ENCODE data around the gene FAM78A.
"Not testable (repeated sequence)": the region's sequence is repeated elsewhere in the genome, so short reads cannot be mapped to it uniquely, and the experiment has no call there.

The FAM78A gene

DNA sequence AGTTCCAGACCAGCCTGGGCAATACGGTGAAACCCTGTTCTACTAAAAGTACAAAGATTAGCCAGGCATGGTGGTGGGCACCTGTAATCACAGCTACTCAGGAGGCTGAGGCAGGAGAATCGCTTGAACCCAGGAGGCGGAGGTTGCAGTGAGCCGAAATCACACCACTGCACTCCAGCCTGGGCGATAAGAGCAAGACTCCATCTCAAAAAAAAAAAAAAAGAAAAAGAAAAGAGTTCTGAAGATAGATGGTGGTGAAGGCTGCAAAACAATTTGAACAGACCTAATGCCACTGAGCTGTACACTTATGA lies 13.3 kb downstream of the FAM78A start:
- not testable (repeated sequence) for DNase-seq (ENCODE audit: low spot score)

GRCh38 chr9:131262327-131263032 lies 13.8 kb downstream of the FAM78A start:
- no peak for DNase-seq (ENCODE audit: low spot score)

- no peak for DNase-seq (ENCODE audit: low spot score)
Measured at GRCh38 chr9:131260751-131261452, 15.4 kb downstream of the FAM78A start.

DNA sequence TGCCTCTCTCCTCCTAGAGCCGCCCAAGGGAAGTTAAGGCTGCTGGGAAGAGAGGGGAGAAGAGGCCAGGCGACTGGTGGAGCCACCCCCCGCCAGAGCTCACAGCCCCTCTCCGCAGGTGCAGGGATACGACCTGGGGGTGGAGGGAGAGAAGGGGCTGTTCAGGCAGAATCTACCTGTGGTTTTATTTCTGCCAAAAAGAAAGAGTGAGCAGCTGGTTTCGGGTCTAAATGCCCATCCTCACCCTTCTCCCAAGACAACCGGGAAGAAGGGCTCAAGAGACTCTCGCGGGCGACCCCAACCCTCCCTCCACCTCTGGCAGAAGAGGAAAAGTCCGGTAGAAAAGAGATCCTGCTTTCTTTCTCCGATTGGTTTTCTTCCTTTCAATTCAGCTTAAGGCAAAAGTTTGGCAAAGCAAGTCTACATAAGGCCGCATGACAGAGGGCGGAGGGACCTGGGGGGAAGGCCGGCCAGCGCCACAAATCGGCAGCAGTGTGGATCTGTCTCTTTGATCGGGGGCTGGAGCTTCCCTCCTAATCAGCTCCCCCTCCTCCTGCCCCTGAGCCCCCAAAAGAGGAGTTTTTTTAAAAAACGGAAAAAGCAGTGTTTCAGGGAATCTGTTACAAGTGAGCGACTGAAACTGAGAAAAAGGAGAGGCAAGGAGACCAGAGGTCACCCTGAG lies 16.3 kb downstream of the FAM78A start:
- DNase-seq (ENCODE audit: low spot score): no peak

- DNase-seq (ENCODE audit: low spot score): no peak
Measured at GRCh38 chr9:131259432-131259898, 16.8 kb downstream of the FAM78A start.

GRCh38 chr9:131258698-131259431 lies 17.4 kb downstream of the FAM78A start:
- no peak for DNase-seq (ENCODE audit: low spot score)

DNA sequence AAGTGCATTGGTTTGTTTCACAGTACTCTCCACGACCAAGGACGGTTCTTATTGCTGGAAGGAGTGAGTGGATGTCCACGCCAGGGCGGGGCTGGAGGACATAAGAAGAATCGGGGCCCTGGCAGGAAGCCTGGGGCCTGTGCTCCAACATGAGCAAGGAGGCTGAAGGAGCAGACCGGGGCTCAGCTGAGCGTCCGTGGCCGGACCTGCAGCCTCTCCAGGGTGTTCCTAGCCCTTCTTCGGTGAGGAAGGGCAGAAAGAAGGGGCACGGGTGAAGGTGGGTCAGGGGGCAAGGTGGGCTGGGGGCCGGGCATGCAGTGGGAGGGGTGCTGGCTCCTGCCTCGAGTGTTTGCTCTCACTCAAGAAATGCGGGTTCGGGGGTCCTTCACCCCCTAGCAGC lies 18.1 kb downstream of the FAM78A start:
- no peak for DNase-seq (ENCODE audit: low spot score)

- no peak for DNase-seq (ENCODE audit: low spot score)
Measured at GRCh38 chr9:131257266-131258025, 18.9 kb downstream of the FAM78A start.

GRCh38 chr9:131255676-131256197 lies 20.6 kb downstream of the FAM78A start:
- no peak for DNase-seq (ENCODE audit: low spot score)

DNA sequence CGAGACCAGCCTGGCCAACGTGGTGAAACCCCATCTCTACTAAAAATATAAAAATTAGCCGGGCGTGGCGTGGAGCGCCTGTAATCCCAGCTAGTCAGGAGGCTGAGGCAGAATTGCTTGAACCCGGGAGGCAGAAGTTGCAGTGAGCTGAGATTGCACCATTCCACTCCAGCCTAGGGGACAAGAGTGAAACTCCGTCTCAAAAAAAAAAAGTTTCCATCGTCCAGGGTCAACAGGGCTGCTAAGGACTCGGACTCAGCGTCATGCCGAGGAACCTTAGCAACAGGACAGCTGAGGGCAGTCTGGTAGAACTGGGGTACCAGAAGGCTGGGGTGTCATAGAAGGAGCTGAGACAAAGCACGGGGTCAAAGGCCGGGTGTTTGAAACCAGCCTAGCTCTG lies 21.7 kb downstream of the FAM78A start:
- DNase-seq (ENCODE audit: low spot score): no peak

DNA sequence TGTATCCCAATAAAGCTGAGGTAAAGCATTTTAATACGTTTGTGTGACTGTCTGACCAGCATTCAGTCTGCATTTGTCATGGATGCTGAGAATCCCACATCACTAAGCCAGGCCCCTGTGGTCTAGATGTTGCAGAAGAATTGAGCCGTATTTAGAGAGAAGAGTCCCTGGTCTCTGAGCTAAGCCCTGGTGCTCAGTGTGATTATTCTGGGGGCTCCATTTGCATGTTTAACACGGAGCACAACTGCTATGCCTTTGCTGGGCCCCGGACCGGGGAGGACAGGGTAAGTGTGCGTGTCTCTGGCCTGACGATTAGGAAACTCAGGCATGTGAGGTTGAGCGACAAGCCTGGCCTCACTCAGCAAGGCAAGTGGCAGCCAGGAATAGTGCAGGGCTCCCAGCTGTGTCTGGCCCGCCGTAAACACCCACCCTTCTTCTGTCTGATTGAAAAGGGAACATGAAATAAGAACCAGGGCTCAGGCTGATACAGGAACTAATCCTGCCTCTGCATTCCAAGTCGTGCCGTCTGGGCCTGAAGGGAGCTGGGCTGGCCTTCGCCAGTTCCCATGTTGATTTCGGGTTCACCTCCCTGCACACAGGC lies 22.3 kb downstream of the FAM78A start:
- peak; percentile 62 for DNase-seq (ENCODE audit: low spot score)

DNA sequence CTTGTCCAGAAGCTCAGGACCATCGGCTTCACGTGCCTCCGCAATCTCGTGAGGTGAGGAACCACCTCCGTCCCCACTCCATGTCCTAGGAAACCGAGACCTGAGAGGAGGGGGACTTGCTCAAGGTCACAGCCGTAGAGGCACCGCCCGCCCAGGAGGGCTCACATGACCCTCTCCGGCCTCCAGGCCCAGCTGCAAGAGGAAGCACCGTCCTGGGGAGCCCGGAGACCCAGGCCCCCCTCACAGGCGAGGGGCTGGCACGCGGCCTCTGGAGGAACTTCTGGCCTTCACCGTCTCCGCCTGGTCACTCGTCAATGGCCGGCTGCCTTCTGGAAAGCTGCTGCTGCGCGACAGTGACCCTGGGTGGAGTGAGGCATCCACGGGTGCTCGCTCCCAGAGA lies 24.2 kb downstream of the FAM78A start:
- DNase-seq (ENCODE audit: low spot score): no peak

DNA sequence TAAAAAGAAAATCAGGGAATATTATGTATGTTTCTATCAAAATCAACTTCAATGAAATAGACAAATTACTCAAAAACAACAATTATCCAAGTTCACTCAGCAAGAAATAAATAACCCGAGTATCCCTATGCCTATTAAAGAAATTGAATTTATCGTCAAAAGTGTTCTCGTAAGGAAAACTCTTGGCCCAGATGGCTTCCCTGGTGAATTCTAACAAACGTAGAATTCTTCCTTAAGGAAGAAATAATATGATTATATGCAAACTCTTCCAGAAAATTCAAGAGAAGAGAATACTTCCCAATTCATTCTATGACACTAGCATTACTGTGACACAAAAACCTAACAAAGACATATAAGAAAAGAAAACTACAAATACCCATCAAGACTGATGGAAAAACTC lies 29.7 kb downstream of the FAM78A start:
- no peak for DNase-seq (ENCODE audit: low spot score)

DNA sequence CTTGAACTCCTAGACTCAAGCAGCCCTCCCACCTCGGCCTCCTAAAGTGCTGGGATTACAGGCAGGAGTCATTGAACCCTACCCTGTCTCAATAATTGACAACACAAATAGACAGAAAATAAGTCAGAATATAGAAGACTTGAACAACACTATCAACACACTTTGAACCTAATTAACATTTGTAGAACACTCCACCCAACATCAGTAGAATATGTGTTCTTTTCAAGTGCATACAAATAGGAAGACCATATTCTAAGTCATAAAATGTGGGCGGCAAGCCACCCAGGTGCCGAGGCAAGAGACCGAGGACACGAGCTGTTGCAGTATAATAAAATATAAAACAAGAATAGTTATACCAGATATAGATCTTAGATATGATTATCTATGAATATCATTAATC lies 32.0 kb downstream of the FAM78A start:
- DNase-seq (ENCODE audit: low spot score): not testable (repeated sequence)

GRCh38 chr9:131240047-131240921 lies 36.0 kb downstream of the FAM78A start:
- DNase-seq (ENCODE audit: low spot score): no peak

GRCh38 chr9:131239161-131239975 lies 36.9 kb downstream of the FAM78A start:
- no peak for DNase-seq (ENCODE audit: low spot score)

DNA sequence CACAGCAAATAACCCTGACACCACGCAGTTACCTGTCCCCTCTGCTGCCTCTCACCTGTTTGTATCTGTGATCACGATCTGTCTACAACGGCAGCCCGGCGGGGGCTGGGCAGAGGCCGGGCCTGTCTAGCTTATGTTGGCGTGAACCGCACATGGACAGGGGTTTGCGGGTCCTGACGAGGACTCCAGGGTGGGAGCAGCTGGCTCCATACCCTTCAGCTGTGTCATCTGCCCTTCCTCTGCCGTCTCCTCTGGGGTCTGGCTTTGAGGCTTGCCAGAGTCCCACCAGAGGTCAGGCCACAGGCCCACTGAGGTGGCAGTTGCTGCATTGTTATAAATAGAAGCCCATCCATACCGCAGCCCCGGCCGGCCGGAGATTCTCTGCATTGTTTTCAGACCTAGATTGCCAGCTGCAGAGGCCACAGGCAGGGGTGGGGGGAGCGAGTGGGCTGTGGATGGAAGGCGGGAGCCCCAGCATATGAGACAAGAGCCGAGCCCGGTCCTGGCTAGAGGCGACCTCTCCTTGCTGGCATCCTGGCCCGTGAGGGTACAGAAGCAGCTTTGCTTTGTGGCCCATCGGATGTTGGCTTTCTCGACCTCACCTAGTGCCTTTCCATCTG lies 37.8 kb downstream of the FAM78A start:
- DNase-seq (ENCODE audit: low spot score): no peak

- DNase-seq (ENCODE audit: low spot score): no peak
Measured at GRCh38 chr9:131237931-131238401, 38.3 kb downstream of the FAM78A start.

- no peak for DNase-seq (ENCODE audit: low spot score)
Measured at GRCh38 chr9:131237291-131237690, 39.0 kb downstream of the FAM78A start.
